Peyer's patch (tissue), 4 donors: ENCODE data around the gene COPS2.

Experiments
- CTCF ChIP-seq, 6 experiments: fragments of 450-650 bp in 4 of 6; fragments of 200-600 bp in 2 of 6; sonication (generic) in 1 of 6; IDR thresholded peaks; one replicate each; pipeline ENCODE4 v1.5.1; 2017 to 2019; ENCODE audit warnings: antibody characterized with exemption in 6 of 6, mild to moderate bottlenecking in 3 of 6, moderate library complexity in 1 of 6
- POLR2A ChIP-seq, 2 donors: fragments of 450-650 bp; IDR thresholded peaks; one replicate each; pipeline ENCODE4 v1.5.1; 2017; ENCODE audit warnings: antibody characterized with exemption in 2 of 2, mild to moderate bottlenecking in 2 of 2, moderate library complexity in 2 of 2

GRCh38 chr15:49168016-49168415, 12.6 kb upstream of the COPS2 start:
- TF ChIP-seq CTCF (IDR thresholded peaks at IDR 0.05), result no peak
- TF ChIP-seq POLR2A (IDR thresholded peaks at IDR 0.05), result no peak
